Central memory CD8-positive, alpha-beta T cell (primary cell): Measurements from ENCODE around the gene PCIF1.

Experiments
- ATAC-seq: fragments of 150-1000 bp; cut with Tn5 transposase; replicated peaks from 2 replicates; pipeline ENCODE4 v1.10.0; 2022; ENCODE audit warnings: mild to moderate bottlenecking, moderate FRiP score, moderate number of reproducible peaks; ENCODE audit not compliant: poor library complexity, severe bottlenecking; ENCODE audit errors: extremely low read depth
- DNase-seq, 2 donors: peaks; one replicate each; pipeline ENCODE4 v3.0.0; 2021; ENCODE audit warnings: low spot score in 2 of 2
- H3K27ac Mint-ChIP-seq: one replicate; pipeline ENCODE4 v1.8.0; 2022; ENCODE audit warnings: low read depth, mild to moderate bottlenecking, moderate library complexity, mixed read lengths
- H3K27me3 Mint-ChIP-seq: one replicate; pipeline ENCODE4 v1.8.0; 2022; ENCODE audit warnings: mixed read lengths
- H3K36me3 Mint-ChIP-seq: one replicate; pipeline ENCODE4 v1.8.0; 2022; ENCODE audit warnings: mild to moderate bottlenecking, moderate library complexity, mixed read lengths; ENCODE audit not compliant: insufficient read depth
- H3K4me1 Mint-ChIP-seq: one replicate; pipeline ENCODE4 v1.8.0; 2022; ENCODE audit warnings: mixed read lengths
- H3K4me3 Mint-ChIP-seq: one replicate; pipeline ENCODE4 v1.8.0; 2022; ENCODE audit warnings: mild to moderate bottlenecking, moderate library complexity, mixed read lengths
- H3K9me3 Mint-ChIP-seq: one replicate; pipeline ENCODE4 v1.8.0; 2022; ENCODE audit warnings: mixed read lengths

Gene PCIF1

GRCh38 chr20:45934586-45935415, at the start of gene PCIF1:
Gene PCIF1, plus strand, starts transcription at chr20:45934683. Its CDS starts 4,317 bp downstream, at chr20:45939000.
- Mint-ChIP-seq H3K36me3 (peaks cover 40% of the 10 kb centered on the region), H3K27me3 (no peaks in the 10 kb centered on the region), H3K9me3 (no peaks in the 10 kb centered on the region), H3K4me1 (peaks cover 22% of the 10 kb centered on the region), H3K4me3 (peak within 1 kb of the TSS; percentile 98), H3K27ac (peak within 1 kb of the TSS; percentile 96)
- DNase-seq (peak; percentile 99), ATAC-seq (peak; percentile 82)

- peaks cover 13% of the 10 kb centered on the region for H3K36me3 Mint-ChIP-seq
- no peaks in the 10 kb centered on the region for H3K9me3 Mint-ChIP-seq
- H3K27me3 Mint-ChIP-seq, result no peaks in the 10 kb centered on the region
- H3K4me1 Mint-ChIP-seq, result peaks cover 15% of the 10 kb centered on the region
- ATAC-seq (no peak), DNase-seq (no peak)
- H3K4me3 Mint-ChIP-seq, result no peak overlapping the region
- no peak overlapping the region for H3K27ac Mint-ChIP-seq
These were observed 47.7 kb upstream of the PCIF1 start for GRCh38 chr20:45886590-45887345.

GRCh38 chr20:45887346-45887715, 47.2 kb upstream of the PCIF1 start, which contains the start of gene SPATA25:
Gene SPATA25, minus strand, starts transcription at chr20:45887622. Its CDS starts 32 bp downstream, at chr20:45887590.
- Mint-ChIP-seq H3K36me3 (peaks cover 13% of the 10 kb centered on the region), H3K27ac (peak within 1 kb of the TSS; percentile 68), H3K4me1 (peaks cover 15% of the 10 kb centered on the region), H3K9me3 (no peaks in the 10 kb centered on the region), H3K4me3 (no peak within 1 kb of the TSS), H3K27me3 (no peaks in the 10 kb centered on the region)
- DNase-seq (no peak), ATAC-seq (no peak)

GRCh38 chr20:45888681-45889080, 45.8 kb upstream of the PCIF1 start:
- H3K27ac Mint-ChIP-seq, result peak overlapping the region; percentile 68
- ATAC-seq, result no peak

GRCh38 chr20:45890077-45890984, 44.2 kb upstream of the PCIF1 start:
- H3K27ac Mint-ChIP-seq, result peak overlapping the region; percentile 91
- H3K4me1 Mint-ChIP-seq, result peaks cover 19% of the 10 kb centered on the region
- DNase-seq (no peak), ATAC-seq (no peak)
- H3K27me3 Mint-ChIP-seq, result no peaks in the 10 kb centered on the region
- H3K36me3 Mint-ChIP-seq, result peaks cover 17% of the 10 kb centered on the region
- no peaks in the 10 kb centered on the region for H3K9me3 Mint-ChIP-seq
- H3K4me3 Mint-ChIP-seq, result peak overlapping the region; percentile 92

More at GRCh38 chr20:45888681-45889080, 45.8 kb upstream of the PCIF1 start:
- H3K27me3 Mint-ChIP-seq, result no peaks in the 10 kb centered on the region
- no peak overlapping the region for H3K4me3 Mint-ChIP-seq
- DNase-seq, result no peak
- peaks cover 14% of the 10 kb centered on the region for H3K36me3 Mint-ChIP-seq
- H3K4me1 Mint-ChIP-seq, result peaks cover 15% of the 10 kb centered on the region
- H3K9me3 Mint-ChIP-seq, result no peaks in the 10 kb centered on the region

- Mint-ChIP-seq H3K27ac (peak within 1 kb of the TSS; percentile 91), H3K36me3 (peaks cover 20% of the 10 kb centered on the region), H3K27me3 (no peaks in the 10 kb centered on the region), H3K9me3 (no peaks in the 10 kb centered on the region), H3K4me1 (peaks cover 19% of the 10 kb centered on the region), H3K4me3 (peak within 1 kb of the TSS; percentile 92)
- peak; percentile 65 to 69 for DNase-seq
- peak; percentile 79 for ATAC-seq
These were observed 43.2 kb upstream of the PCIF1 start, which contains the start of the genes CTSA and NEURL2 for GRCh38 chr20:45890985-45891983. Gene CTSA, plus strand, starts transcription at chr20:45891335. Its CDS starts 234 bp downstream, at chr20:45891569. Gene NEURL2, minus strand, starts transcription at chr20:45891208. Its CDS starts 217 bp downstream, at chr20:45890991.

GRCh38 chr20:45892049-45892825, 42.2 kb upstream of the PCIF1 start:
- H3K36me3 Mint-ChIP-seq, result peaks cover 26% of the 10 kb centered on the region
- H3K4me1 Mint-ChIP-seq, result peaks cover 19% of the 10 kb centered on the region
- ATAC-seq (no peak), DNase-seq (no peak)
- no peaks in the 10 kb centered on the region for H3K9me3 Mint-ChIP-seq
- H3K4me3 Mint-ChIP-seq, result peak overlapping the region; percentile 92
- peak overlapping the region; percentile 91 for H3K27ac Mint-ChIP-seq
- H3K27me3 Mint-ChIP-seq, result no peaks in the 10 kb centered on the region

GRCh38 chr20:45892828-45893500, 41.5 kb upstream of the PCIF1 start:
- Mint-ChIP-seq H3K36me3 (peaks cover 29% of the 10 kb centered on the region), H3K4me3 (peak overlapping the region; percentile 92), H3K9me3 (no peaks in the 10 kb centered on the region), H3K27ac (no peak overlapping the region), H3K27me3 (no peaks in the 10 kb centered on the region), H3K4me1 (peaks cover 19% of the 10 kb centered on the region)
- ATAC-seq (no peak), DNase-seq (no peak)

- H3K9me3 Mint-ChIP-seq, result no peaks in the 10 kb centered on the region
- peaks cover 26% of the 10 kb centered on the region for H3K36me3 Mint-ChIP-seq
- DNase-seq, result no peak
- H3K27ac Mint-ChIP-seq, result no peak overlapping the region
- H3K4me1 Mint-ChIP-seq, result peaks cover 23% of the 10 kb centered on the region
- H3K27me3 Mint-ChIP-seq, result no peaks in the 10 kb centered on the region
- ATAC-seq, result no peak
- H3K4me3 Mint-ChIP-seq, result peak overlapping the region; percentile 26
These were observed 40.7 kb upstream of the PCIF1 start for GRCh38 chr20:45893831-45894230.

GRCh38 chr20:45894797-45895196, 39.7 kb upstream of the PCIF1 start:
- ATAC-seq, result no peak
- peaks cover 26% of the 10 kb centered on the region for H3K36me3 Mint-ChIP-seq
- H3K9me3 Mint-ChIP-seq, result no peaks in the 10 kb centered on the region
- DNase-seq, result no peak
- H3K27ac Mint-ChIP-seq, result no peak overlapping the region
- peaks cover 27% of the 10 kb centered on the region for H3K4me1 Mint-ChIP-seq
- H3K27me3 Mint-ChIP-seq, result no peaks in the 10 kb centered on the region
- H3K4me3 Mint-ChIP-seq, result no peak overlapping the region
